NCI-H446 (cell line): ENCODE results near the gene TP53AIP1.
"Not testable (repeated sequence)": the region's sequence is repeated elsewhere in the genome, so short reads cannot be mapped to it uniquely, and the experiment has no call there.

ENCODE experiments used
- DNase-seq, 2 experiments: peaks; one replicate each; lab custom pipeline; 2025; lab: John Stamatoyannopoulos, UW

Gene TP53AIP1

DNA sequence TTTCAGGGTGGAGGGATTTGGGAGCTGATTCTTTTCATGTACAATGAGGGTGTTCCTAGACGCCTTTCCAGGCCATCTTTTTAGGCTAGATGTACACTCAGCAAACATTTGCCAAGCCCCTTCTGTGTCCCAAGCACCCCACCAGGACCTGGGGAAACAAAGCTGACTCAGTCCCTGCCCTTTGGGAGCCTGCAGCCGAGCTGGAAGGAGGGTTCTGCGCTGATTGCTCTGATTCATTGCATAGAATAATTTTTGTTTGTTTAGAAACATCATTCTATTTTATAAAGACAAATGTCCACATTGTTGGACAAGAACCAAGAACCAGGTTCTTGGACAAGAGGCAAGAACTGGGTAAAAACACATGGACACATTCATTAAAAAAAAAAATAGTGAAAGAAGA lies 16.7 kb downstream of the TP53AIP1 start:
- DNase-seq, result no peak

DNA sequence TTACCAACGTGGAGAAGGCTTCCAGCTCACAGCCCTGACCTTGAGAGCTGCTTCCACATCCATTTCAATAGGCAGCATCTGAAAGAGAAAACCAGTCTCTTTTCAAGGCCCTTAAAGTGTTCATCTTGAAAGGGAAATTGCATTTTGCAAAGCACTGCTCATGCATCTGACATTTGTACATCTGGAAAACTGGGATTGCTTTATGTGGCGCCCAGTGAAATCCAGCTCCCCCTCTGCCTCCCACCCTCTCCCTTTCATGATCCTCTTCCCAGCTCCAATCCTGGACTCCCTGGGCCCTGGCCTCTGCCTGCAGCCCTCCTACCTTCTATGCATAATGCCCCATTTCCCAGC lies 17.4 kb downstream of the TP53AIP1 start:
- DNase-seq, result no peak

DNA sequence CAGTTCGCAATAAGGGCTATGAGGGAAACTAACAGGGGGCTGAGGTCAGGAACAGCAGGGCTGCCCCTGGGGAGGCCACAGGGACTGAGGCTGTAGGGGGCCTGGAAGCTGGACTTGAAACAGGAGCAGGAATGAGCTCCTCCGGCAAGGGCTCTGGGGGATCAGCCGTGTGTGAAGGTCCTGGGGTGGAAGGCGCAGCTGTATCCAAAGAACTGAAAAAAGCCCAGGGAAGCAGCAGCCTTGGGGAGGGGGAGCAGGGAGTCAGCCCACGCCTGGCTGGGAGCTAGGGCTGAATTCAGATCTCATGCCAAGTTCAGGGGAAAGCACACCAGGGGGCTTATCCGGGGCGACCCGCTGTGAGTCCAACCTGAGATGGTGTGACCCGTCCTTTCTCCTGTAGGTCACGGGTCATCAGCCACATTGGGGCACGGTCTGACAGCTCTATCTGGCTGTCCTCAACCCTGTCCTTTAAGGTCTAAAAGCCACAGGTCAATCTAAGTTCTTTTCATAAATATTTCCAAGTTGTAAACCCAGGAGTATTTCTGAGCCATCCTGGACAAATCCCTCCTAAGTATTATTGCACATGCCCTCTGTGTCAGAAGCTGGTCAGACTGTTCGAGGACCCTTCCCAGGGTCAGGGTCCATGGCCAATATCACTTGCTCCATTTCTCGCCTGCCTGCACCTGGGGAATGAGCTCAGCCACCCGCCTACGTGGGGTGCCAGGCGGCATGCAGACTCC lies 18.0 kb downstream of the TP53AIP1 start:
- DNase-seq, result no peak

DNA sequence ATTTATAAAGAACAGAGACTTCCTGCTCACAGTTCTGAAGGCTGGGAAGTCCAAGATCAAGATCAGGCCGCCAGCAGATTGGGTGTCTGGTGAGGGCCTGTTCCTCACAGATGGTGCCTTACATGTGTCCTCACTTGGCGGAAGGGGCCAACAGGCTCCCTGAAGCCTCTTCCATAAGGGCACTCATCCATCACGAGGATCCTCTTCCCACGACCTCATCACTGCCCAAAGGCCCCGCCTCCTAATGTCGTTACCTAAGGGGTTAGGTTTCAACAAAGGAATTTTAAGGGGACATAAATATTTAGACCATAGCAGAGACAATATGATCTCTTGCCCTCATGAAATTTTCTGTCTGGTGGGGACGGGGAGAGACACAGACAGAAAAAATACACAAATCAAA lies 18.6 kb downstream of the TP53AIP1 start:
- no peak for DNase-seq

DNA sequence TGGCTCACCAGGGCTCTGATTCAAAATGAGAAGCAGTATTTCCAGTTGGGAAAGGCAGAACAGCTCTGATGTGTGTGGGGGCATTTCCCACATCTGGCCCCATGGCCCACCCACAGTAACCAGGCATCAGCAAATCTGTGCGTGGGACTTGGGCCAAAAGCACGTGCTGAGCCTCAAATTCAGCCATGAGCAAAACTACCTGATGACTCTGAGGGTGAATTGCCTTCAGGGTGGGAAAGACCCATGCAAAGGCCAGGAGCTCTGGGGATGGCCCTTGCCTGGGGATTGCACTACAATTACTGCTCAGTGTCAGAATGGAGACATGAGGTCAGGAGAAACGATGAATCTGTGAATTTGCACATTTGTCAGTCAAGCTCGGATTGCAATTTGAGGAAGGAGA lies 20.9 kb downstream of the TP53AIP1 start:
- no peak for DNase-seq

DNA sequence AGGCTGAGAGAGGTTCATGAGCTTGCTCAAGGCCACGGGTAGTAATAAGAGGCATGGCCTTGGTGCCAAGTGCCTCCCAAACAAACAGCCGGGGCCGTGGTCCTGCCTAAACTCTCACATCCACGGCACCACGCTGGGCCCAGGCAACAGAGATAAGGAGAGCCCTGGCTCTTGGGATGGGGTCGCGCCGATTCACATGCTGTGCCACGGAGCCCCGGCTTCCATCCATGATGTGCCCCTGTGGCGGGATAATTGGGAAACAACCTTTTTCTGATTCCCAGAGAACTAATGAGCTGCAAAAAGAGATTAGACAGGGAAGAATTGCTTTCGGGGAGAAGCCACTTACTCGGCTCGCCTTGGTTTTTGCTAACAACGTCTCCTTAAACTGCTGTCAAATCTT lies 22.0 kb downstream of the TP53AIP1 start:
- no peak for DNase-seq

DNA sequence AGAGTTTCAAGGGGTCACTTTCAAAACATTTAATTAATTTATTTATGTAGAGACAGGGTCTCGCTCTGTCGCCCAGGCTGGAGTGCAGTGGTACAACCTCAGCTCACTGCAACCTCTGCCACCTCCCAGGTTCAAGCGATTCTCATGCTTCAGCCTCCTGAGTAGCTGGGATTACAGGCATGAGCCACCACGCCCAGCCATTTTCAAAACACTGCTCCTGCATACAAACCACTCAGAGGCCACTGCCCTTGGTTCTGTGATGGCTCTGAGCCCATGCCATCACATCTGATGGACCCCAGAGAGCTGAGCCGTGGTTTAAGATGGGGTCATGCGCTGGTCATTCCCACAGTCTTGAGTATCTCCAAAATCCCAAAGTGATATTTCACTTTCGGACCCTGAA lies 23.0 kb downstream of the TP53AIP1 start:
- DNase-seq, result not testable (repeated sequence)

DNA sequence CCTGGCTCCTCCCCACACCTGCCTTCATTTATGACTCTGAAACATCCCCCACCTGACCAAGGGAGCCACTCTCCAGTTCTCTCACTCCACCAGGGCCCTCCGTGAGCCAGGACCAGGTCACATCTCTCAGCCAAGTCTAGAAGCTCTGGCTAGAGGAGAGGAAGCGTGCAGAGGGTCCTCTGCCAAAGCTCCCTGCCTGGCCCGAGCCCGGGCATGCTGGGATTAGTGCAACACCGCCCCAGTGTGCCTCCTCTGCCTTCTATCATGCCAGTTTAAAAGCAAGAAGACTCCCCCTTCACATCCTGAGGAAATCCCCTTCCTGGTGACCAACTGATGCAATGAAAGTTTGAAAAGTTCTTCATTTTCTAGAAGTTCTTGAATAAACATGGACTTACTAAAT lies 23.5 kb downstream of the TP53AIP1 start:
- no peak for DNase-seq

DNA sequence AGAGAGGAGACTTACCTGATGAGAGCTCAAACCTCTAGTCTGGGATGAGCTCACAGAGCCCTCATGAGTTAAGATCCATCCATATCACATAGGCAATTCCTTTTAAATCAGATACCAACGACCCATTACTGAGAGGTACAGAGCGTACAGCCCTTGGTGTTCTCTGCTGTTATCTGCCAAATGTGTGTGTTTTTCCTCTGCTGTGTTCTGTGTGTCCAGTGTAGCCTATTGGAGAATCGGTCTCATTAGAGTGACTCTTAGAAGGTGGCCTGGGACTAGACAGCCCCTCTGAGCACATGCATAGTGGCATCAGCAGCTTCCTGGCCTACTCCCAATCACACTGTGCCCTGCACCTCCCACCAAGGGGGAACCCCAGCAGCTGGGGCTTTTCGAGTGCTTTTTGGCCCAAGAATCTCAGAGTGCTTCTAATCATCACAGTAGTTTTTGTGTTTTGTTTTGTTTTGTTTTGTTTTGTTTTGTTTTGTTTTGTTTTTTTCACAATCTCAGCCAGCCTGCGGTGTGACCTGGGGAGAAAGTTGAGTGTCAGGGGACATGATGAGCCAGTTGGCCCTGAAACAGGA lies 25.4 kb downstream of the TP53AIP1 start:
- no peak for DNase-seq

DNA sequence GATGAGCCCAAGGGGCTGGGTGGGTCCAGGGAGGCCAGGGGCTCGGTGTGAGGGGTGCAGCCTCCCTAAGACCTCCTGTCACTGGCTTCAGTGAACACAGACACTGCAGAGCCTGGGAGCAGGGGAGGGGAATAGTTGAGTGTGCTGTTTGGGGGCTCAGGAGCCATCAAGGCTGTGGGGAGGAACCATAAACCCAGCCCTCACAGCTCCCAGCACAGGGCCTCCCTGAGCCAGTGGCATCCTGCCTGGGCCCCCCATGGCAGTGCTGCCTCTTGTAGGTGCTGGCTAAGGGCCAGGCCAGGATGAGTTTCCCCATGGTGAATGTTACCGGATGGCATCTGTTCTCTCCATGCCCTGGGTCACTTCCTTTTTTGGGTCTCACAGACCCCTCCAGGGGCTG lies 26.0 kb downstream of the TP53AIP1 start:
- DNase-seq, result peak in 1 of 2 experiments; percentile 14

DNA sequence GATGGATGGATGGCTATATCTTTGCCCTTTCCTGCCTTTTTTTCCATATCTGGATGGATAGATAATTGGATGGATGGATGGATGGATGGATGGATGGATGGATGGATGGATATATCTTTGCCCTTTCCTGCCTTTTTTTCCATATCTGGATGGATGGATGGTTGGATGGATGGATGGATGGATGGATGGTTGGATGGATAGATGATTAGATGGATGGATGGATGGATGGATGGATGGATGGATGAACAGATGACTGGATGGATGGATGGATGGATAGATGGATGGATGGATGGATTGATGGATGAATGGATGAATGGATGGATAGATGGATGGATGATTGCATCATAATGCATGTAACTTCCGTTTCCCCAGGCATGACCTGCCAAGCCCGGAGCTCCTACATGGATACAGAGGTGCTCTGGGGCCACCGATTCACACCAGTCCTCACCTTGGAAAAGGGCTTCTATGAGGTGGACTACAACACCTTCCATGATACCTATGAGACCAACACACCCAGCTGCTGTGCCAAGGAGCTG lies 26.6 kb downstream of the TP53AIP1 start:
- DNase-seq, result no peak

DNA sequence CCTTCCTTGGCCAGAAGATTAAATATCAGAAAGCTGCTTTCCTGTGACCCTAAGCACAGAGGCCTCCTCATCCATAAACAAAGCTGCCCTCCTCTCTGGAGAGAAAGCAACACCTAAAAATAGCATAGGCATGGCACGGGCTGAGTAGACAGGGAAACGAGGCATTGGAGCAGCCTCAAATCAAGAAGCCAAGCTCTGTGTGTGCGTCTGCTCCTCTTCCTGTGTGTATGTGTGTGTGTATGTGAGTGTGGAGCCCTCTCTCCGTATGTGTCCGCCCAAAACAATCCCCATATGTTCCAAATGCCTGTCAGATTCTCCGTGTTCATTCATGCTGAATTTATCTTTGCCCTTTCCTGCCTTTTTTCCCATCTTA lies 27.5 kb downstream of the TP53AIP1 start:
- DNase-seq, result peak in 1 of 2 experiments; percentile 52

DNA sequence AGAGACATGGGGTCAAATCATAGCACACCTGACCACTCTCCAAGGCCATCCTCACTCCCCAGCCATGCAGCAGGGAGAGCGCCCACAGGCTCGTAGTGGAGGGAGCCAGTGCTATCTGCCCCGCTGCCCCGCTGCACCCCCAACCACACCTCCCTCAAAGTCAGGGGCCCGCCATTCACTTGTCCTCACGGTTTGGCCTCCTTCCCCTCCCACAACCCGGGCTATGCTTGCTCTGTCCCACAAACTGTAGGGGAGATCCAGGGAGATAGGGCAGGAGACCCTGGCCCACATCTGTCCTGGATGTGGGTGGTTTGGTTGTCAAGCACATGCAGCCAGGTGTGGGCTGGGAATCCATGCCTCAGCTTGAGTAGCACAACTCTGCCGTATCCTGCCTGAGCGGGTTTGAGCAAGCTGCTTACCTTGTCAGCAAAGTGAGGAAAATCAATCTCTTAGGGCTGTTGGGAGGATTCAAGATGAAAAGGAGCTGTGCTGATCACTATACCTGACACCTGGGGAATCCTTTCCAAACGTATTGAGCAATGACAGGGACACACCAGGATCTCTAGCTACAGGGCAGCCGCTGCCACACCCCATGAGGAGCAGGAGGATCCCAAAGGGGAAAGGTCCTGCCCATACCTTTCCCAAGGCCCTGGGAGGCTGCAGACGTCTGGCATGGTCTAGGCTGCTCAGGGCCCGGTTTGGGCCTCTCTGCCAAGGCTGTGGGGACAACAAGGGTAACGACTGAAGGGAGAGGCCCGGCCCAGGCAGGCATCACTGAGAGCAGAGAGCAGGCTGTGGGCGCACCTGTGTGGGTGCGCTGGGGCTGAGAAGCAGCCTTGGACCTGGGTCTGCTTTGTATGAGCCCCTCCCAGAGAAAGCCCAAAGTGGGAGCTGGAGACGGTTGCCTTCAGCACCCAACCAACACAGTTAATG lies 28.2 kb downstream of the TP53AIP1 start:
- DNase-seq, result no peak

DNA sequence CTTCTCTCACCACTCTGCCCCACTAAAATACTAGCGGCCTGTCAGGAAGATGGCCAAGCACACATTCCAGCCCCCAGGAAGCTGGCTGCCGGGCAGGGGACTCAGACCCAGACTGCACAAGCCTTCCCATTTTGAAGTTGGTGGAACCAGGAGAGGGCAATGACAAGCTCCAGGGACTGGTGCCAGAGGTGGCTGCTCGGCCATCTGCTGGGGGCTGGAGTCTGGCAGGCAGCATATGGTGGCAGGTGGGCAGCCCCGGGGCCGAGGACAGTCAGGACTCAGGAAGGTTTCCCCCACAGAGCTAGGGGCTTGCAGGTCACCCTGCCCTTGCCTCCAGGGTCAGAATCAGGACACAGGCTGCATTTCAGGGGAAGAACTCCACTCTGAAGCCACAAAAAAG lies 28.9 kb downstream of the TP53AIP1 start:
- peak in 1 of 2 experiments; percentile 48 for DNase-seq

DNA sequence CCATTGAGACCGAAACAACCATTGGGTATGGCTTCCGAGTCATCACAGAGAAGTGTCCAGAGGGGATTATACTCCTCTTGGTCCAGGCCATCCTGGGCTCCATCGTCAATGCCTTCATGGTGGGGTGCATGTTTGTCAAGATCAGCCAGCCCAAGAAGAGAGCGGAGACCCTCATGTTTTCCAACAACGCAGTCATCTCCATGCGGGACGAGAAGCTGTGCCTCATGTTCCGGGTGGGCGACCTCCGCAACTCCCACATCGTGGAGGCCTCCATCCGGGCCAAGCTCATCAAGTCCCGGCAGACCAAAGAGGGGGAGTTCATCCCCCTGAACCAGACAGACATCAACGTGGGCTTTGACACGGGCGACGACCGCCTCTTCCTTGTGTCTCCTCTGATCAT lies 31.0 kb downstream of the TP53AIP1 start:
- no peak for DNase-seq

DNA sequence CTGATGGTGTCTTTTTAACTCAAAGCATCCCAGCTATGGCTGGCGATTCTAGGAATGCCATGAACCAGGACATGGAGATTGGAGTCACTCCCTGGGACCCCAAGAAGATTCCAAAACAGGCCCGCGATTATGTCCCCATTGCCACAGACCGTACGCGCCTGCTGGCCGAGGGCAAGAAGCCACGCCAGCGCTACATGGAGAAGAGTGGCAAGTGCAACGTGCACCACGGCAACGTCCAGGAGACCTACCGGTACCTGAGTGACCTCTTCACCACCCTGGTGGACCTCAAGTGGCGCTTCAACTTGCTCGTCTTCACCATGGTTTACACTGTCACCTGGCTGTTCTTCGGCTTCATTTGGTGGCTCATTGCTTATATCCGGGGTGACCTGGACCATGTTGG lies 31.4 kb downstream of the TP53AIP1 start:
- no peak for DNase-seq

DNA sequence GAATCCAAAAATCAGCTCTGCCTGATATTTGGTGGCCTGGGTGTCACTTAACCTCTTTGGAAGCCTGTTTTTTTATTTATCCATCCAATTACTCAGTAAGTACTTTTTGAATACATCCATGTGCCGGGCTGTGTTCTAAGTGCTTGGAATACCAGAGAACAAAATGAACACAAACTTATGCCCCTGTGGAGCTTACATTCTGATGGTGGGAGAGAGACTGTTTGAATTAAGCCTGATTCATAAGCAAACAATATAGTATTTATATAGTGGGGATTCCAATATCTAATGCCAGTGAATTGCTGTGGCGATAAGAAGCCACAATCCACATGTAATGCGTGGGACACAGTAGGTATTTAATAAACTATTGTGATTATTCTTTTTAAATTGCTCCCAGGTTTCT lies 32.1 kb downstream of the TP53AIP1 start:
- DNase-seq, result no peak

DNA sequence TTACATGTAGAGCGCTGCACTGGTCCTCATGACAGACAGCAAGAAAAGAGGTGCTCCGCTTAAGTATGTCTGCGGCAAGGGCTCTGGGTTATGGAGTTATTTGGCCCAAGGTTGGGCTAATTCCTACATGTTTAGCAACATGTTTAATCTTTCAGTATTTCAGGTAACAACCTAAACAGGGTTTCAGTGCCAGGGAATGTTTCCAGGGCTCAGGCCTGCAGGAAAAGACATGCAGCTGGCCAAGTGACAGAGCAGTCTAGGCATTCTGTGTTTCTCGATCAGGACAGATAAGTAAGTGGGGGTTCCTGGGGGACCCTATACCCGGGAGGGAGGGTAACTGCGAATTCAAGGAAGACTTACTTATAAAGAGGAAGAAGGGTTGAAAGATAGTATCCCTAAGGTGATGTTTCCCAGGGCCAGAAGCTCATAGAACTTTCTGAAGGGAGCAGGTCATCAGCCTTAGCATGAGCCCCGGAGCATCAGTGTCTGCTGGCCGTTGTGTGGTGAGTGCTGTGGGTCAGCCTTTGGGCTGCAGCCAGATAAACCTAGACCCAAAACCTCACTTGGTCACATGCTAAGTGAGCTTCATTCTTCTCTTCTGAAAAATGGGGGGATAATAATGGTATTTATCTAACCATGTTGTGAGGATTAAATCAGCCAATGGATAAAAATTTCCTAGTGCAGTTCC lies 33.1 kb downstream of the TP53AIP1 start:
- no peak for DNase-seq

DNA sequence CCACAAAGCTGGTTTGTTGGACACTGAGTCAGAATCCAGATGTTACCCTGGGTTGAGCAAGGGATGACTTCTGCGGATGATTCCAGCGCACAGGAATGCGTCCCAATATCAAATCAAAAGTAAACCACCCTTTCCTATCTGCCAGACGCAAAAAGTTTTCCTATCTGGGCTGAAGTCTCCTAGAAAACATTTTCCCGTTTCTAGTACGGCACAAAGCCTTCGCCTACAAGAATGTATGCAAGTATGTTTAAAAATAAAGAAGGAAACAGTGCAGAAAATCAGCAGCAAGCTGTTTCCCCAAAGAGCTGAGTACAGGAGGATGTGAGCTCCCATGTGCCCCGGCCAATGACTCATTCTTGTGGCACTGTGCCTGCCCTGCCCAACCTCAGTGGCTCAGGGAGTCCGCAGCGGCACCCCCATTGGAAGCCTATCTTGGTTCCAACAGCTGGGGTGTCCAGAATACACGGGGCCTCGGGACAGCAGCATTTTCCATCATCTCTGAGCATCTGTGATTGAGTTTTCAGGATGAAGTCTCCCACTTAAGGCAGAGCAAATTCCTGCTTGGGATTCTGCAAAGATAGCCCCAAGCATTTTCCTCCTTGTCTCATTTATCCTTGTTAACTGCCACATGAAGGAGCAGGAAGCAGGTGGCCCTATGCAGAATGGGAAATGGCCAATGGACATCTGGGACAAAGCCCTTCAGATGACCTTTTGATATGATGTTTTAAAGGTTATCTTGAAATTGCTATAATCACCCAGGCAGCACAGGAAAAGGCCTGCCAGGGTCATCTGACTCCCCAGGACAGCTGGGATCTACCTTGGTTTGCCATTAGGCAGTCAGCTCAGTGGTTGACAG lies 34.1 kb downstream of the TP53AIP1 start:
- peak in 1 of 2 experiments; percentile 36 for DNase-seq

DNA sequence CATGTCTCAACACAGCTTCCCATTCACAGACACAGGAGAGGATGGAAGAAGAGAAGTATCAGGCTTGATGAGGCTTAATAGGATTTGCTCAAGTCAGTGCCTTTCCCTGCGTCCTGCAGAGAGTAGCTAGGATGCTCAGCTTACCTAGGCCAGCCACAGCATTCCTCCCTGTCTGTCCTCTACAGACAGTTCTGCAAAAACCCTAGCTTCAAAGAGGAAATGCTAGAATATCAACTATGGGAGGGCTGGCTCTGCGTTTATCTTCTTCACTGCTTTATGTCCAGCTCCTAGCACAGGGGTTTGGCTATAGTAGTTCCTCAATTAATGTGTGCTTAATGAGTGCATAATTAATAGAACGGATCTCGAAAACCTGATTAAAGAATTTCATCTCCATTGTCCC lies 35.1 kb downstream of the TP53AIP1 start:
- no peak for DNase-seq
